Adrenal gland (tissue), 5 donors: ENCODE data around the gene MYF6.

Source experiments
- POLR2A ChIP-seq, 2 donors: fragments of 450-650 bp; IDR thresholded peaks; one replicate each; pipeline ENCODE4 v1.6.1; 2017; ENCODE audit warnings: antibody characterized with exemption in 2 of 2, mild to moderate bottlenecking in 2 of 2, moderate library complexity in 1 of 2
- TF ChIP-seq, protein P1 (sequence below), 6 experiments: fragments of 450-650 bp in 4 of 6; fragments of 200-600 bp in 2 of 6; sonication (generic) in 1 of 6; IDR thresholded peaks; 1 replicate in 5 of 6; 2 replicates in 1 of 6; pipeline versions ENCODE4 v1.5.1 to v1.8.0; 2016 to 2021; ENCODE audit warnings: antibody characterized with exemption in 6 of 6, mild to moderate bottlenecking in 2 of 6, moderate library complexity in 1 of 6
- donor health status: DM: no; HTN: no; CAD: no.

DNA sequence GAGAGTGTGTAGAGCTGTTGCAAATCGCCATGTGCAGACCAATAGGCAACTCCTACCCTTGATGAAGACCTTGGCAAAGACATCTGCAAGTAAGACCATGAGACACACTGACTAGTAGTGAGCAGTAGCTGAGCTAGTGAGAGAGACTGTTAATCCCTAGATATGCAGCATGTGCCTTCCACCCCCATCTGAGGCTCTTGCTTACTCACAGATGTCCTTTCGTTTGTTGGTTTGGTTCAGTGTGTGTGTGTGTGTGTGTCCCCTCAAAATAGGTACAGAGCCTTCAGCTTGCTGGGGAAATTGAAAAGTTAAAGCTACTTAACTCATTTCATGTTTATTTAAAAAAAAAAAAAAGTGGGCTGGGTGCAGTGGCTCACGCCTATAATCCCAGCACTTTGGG is 46.8 kb downstream of the MYF6 start:
- TF ChIP-seq, protein P1, sequence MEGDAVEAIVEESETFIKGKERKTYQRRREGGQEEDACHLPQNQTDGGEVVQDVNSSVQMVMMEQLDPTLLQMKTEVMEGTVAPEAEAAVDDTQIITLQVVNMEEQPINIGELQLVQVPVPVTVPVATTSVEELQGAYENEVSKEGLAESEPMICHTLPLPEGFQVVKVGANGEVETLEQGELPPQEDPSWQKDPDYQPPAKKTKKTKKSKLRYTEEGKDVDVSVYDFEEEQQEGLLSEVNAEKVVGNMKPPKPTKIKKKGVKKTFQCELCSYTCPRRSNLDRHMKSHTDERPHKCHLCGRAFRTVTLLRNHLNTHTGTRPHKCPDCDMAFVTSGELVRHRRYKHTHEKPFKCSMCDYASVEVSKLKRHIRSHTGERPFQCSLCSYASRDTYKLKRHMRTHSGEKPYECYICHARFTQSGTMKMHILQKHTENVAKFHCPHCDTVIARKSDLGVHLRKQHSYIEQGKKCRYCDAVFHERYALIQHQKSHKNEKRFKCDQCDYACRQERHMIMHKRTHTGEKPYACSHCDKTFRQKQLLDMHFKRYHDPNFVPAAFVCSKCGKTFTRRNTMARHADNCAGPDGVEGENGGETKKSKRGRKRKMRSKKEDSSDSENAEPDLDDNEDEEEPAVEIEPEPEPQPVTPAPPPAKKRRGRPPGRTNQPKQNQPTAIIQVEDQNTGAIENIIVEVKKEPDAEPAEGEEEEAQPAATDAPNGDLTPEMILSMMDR (IDR thresholded peaks at IDR 0.05) = no peak
- TF ChIP-seq POLR2A (IDR thresholded peaks at IDR 0.05) = no peak
